GM21717 (cell line): Measurements from ENCODE around the gene ZG16.
"Not testable (repeated sequence)": the region's sequence is repeated elsewhere in the genome, so short reads cannot be mapped to it uniquely, and the experiment has no call there.

Experiments used
- ATAC-seq: cut with Tn5 transposase; IDR thresholded peaks from one replicate; pipeline ENCODE4 v1.9.1; 2021; ENCODE audit warnings: mild to moderate bottlenecking, moderate library complexity; ENCODE audit not compliant: unreplicated experiment

Gene ZG16

DNA sequence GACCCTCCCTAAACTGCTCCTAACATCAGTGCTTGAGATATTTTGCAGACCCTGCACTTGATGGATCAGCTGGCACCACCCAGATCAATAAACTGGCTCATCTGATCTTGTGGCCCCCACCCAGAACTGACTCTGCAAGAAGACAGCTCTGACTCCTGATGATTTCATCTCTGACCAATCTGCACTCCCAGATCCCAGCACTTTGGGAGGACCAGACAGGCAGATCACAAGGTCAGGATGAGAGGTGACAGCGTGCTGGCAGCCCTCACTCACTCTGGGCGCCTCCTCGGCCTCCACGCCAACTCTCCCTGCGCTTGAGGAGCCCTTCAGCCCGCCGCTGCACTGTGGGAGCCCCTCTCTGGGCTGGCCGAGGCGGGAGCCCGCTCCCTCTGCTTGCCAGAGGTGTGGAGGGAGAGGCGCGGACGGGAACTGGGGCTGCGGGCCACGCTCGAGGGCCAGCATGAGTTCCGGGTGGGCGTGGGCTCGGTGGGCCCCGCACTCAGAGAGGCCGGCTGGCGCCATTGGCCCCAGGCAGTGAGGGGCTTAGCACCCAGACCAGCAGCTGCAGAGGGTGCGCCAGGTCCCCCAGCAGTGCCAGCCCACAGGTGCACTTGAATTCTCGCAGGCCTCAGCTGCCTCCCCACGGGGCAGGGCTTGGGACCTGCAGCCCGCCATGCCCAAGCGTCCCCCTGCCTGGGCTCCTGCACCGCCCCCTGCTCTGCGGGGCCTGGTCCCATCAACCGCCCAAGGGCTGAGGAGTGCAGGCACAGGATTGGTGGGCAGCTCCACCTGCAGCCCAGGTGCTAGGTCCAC lies 29.9 kb upstream of the ZG16 start:
- ATAC-seq, result no peak

DNA sequence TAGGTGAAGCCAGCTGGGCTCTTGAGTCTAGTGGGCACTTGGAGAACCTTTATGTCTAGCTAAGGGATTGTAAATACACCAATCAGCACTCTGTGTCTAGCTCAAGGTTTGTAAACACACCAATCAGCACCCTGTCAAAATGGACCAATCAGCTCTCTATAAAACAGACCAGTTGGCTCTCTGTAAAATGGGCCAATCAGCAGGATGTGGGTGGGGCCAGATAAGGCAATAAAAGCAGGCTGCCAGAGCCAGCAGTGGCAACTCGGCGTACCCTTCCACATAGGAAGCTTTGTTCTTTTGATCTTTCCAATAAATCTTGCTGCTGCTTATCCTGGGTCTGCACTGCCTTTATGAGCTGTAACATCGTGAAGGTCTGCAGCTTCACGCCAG lies 29.3 kb upstream of the ZG16 start:
- not testable (repeated sequence) for ATAC-seq

- ATAC-seq, result no peak
Observed at GRCh38 chr16:29753516-29753915, 24.5 kb upstream of the ZG16 start.

- no peak for ATAC-seq
Observed at GRCh38 chr16:29756654-29757053, 21.4 kb upstream of the ZG16 start.

DNA sequence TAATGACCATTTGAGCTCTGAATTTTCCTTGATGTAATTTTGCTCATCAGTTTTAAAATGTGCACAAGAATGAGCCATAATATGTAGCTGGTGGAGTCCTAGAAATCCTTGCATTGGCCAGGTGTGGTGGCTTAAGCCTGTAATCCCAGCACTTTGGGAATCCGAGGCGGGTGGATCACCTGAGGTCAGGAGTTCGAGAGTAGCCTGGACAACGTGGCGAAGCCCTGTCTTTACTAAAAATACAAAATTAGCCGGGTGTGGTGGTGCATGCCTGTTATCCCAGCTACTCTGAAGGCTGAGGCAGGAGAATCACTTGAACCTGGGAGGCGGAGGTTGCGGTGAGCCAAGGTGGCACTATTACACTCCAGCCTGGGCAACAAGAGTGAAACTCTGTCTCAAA lies 21.0 kb upstream of the ZG16 start:
- ATAC-seq, result not testable (repeated sequence)

GRCh38 chr16:29757950-29758466 lies 20.0 kb upstream of the ZG16 start:
- no peak for ATAC-seq

DNA sequence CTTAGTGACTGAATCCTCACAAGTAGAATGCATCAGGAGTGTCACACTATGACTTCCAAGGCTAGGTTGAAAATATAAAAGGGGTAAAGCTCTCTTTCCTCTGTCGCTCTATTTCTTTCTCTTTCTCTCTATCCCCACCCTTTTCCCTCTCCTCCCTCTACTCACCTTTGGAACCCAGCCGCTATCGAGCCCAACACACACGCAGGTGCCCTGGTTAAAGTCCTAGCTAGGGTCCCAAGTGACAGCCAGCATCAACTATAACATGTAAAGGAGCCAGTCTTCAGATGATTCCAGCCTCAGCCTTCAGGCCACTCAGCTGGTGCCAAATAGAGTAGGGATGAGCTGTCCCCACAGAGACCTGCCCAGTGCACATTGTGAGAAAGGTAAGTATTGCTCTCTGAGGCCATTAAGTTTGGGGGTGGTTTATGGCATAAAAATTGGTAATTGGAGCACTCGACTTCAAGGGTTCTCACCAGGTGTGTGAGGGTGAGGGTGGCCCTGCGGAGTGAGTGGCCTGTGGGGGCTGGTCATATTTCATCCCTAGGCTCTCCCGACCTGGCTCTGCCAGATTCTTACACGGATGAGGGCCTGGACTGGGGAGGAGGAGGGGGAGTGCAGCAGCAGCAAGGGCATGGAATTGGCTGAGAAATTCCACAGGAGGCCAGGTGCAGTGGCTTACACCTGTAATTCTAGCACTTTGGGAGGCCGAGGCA lies 17.3 kb upstream of the ZG16 start:
- no peak for ATAC-seq

- ATAC-seq, result not testable (repeated sequence)
Observed at GRCh38 chr16:29761280-29761651, 16.8 kb upstream of the ZG16 start.

DNA sequence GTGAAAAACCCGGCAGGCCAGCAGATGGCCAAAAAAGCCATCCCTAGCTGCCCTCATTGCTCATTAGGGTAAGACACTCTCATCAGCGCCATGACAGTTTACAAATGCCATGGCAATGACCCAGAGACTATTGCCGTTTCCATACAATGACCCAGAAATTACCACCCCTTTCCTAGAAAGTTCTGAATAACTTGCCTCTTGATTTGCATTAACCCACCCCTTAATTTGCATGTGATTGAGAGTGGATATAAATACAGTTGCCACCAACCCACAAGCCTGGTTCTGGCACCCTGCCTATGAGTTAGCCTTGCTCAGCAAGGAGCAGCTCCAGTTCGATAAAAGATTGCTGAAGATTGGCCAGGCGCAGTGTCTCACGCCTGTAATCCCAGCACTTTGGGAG lies 16.2 kb upstream of the ZG16 start:
- no peak for ATAC-seq

- ATAC-seq, result no peak
Observed at GRCh38 chr16:29763326-29763725, 14.7 kb upstream of the ZG16 start.

DNA sequence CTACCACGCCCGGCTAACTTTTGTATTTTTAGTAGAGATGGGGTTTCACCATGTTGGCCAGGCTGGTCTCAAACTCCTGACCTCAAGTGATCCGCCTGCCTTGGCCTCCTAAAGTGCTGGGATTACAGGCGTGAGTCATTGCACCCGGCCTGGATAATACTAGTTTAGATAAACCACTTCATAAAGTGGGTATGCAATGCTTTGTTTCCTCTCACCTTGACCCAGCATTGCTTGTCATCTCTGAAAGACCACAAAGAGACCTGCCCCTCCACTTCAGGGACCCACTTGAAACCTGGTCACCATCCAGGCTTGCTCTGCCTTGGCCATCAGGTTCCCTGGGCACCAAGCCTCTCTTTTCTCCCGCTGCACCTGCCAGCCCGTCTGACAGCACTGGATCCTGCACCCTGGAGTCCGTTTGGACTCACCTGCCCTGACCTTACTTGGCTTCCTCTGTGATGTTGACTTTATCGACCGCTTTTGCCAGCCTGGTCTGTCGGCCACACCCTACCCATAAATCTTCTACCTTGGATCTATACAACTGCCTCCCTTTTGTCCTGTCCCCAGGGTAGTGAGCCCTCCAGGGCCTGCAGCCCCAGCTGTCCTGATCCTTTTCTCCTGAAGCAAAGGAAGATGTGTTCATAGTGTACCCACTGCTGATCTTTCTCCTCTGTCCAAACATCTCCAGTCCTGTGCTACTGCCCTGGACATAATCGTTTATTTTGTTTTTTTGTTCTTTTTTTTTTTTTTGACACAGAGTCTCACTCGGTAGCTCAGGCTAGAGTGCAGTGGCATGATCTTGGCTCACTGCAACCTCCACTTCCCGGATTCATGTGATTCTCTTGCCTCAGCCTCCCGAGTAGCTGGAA lies 12.7 kb upstream of the ZG16 start:
- ATAC-seq, result no peak

- ATAC-seq, result no peak
Observed at GRCh38 chr16:29766571-29766970, 11.5 kb upstream of the ZG16 start.

DNA sequence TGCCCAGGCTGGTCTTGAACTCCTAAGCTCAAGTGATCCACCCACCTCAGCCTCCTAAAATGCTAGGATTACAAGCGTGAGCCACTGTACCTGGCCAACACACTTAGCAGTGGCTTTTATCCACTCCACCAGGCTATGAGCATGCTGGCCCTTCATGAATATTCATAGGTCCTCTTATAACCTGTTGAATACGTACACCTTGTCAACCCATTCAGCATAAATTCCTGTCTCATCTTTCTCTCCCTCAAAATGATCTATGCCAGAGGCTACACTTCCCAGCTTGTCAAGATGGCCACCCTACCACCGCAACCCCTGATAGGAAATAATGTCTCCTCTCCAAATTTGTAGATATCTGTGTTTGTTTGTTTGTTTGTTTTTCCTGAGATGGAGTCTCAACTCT lies 11.0 kb upstream of the ZG16 start:
- no peak for ATAC-seq

DNA sequence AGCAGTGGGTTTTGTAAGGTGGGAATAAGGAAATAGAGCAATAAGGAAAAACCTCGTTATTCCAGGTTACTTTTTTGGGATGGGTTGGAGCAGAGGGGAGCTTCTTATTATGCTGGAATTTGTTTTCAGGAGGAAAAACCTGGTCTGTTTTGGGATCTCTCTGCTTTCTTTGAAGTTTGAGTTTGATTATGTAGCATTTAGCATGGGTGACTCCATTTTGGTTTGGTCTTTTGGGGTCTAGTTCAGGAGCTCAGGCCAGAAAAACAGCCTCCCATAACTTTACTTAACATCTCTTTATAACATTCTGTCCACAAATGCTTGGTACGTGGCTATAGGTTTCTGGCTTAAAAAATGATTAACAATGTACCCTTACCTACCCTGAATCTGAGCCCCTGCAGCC lies 8.5 kb upstream of the ZG16 start:
- ATAC-seq, result no peak

GRCh38 chr16:29770250-29770929 lies 7.7 kb upstream of the ZG16 start:
- no peak for ATAC-seq

GRCh38 chr16:29772330-29772729 lies 5.7 kb upstream of the ZG16 start:
- not testable (repeated sequence) for ATAC-seq

DNA sequence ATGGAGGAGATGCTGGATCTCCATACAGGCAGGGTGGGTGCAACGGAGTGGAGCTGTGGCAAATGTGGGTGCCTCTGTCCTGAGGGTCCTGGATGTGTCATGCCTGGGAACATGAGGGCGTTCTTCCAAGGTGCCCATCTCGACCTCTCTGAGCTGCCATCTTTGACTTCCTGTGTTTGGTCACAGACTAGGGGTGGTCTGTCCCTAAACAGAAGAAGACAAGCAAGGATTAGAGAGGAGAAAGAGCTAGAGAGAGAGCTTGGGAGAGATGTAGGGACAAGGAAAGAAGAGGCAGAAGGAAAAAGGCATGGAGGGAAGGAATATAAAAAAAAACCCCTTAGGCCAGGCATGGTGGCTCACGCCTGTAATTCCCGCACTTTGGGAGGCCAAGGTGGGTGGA lies 3.3 kb upstream of the ZG16 start:
- no peak for ATAC-seq

DNA sequence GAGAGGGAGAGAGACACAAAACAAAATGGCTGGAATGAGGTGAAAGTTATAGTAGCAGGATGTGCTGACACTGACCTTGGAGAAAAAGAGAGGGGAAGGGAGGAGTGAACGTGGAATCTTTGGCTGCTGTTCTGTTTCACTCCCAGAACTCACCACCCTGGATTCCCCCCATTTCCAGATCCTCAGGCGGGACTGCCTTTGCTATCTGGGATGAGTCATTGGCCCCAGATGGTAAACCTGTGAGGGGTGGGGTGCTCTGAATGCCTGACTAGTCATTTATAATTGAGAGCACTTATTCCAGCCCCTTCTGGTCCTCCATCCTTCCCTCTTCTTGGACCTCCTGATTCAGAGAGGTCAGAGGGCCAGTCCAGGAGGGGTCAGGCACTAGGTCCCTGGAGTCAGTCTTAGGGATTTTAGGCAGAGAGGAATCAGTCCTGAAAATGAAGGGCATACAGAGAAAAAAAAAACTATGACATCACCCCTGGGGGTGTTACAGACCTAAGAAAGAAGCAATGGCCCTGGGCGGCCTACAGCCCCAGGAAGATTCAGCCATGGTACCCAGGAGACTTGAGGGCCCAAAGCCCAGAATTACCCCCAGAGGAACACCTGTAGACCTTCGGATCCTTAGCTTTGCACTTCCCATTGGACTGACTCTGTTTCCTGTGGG lies 2.2 kb upstream of the ZG16 start:
- no peak for ATAC-seq

GRCh38 chr16:29779474-29779873 lies 1.4 kb downstream of the ZG16 start:
- no peak for ATAC-seq
